SIG-M5 treated with dmso at 0.1 percent for 504 hours (cell line): Measurements from ENCODE around the gene MADD.
A peak's percentile ranks its signal among the peaks of the same experiment; 100 is the strongest.
"Not testable (repeated sequence)": the region's sequence is repeated elsewhere in the genome, so short reads cannot be mapped to it uniquely, and the experiment has no call there.

Experiments
- DNase-seq: peaks from one replicate; lab custom pipeline; 2025; ENCODE audit not compliant: unreplicated experiment; lab: John Stamatoyannopoulos, UW

MADD gene

DNA sequence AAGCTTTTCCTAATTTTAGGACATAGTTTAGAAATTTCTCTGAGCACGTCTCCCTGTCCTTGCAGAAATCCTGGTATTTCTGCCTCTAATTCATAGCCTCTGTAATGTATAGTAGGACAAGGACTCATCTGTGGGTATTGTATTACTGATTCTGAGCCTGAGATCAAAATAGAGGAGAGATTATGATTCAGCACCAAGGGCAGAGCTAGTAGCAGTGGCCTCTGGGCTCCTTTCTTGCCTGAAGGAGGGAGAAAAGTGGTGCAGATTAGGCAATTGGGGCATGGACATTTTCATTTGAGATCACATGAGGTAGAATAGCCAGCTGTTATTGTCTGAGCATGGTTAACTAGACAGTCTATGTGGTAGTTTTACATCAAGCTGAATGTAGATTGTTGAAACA is 2.8 kb downstream of the MADD start:
- DNase-seq: peak; percentile 28

GRCh38 chr11:47274495-47275235 is 4.7 kb downstream of the MADD start:
- DNase-seq: no peak

GRCh38 chr11:47276923-47277322 is 7.0 kb downstream of the MADD start:
- DNase-seq: no peak

DNA sequence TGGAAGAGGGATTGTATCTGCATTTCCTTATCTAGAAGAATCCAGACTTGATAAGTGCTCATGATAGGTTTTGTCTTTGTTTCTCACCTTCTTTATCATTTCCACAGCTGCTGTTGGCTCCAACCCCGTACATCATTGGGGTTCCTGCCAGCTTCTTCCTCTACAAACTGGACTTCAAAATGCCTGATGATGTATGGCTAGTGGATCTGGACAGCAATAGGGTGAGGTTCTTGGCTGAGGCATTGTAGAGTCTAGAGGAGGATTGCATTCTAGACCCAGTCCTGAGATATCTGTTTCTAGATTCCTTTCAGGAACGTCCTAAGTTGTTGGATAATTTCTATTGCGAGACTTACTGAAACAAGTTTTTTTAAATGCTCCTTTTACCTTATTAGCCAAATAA is 8.1 kb downstream of the MADD start:
- DNase-seq: no peak

- no peak for DNase-seq
Measured at GRCh38 chr11:47278769-47279168, 8.8 kb downstream of the MADD start.

DNA sequence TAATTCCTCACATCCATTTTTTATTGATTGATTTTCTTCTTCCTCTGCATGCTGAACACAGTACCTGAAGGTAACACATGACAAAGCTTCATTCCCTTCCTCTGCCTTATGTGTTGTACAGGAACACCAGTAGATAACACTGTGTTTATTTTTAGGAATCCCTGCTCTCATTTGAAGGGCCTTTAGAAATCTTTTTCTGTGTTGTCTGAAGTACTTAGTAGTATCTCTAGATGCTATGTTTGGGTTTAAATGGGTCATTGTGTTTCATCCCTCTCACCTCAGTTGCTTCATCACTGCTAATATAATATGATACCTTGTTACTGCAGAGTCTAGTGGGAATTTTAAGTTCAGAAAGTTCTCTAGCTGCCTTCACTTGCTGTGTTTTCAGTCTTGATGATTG is 10.2 kb downstream of the MADD start:
- no peak for DNase-seq

DNA sequence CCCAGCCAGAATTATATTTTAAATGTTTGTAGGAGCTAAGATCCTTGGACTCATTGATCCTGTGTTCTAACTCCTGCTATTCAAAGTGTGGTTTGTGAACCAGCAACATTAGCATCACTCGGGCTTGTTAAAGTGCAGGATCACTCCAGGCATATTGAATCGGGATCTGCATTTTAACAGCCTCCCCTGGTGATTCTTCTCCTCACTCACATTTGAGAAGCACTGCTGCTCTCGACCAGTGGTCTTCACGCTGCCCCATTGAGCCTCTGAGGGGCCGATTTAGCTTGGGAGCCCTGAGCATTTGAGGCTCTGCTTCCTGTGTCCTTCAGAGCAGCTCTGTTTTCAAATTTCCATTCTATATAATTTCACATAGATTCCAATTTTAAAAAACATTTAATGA is 10.9 kb downstream of the MADD start:
- no peak for DNase-seq

- no peak for DNase-seq
Measured at GRCh38 chr11:47282462-47282861, 12.5 kb downstream of the MADD start.

DNA sequence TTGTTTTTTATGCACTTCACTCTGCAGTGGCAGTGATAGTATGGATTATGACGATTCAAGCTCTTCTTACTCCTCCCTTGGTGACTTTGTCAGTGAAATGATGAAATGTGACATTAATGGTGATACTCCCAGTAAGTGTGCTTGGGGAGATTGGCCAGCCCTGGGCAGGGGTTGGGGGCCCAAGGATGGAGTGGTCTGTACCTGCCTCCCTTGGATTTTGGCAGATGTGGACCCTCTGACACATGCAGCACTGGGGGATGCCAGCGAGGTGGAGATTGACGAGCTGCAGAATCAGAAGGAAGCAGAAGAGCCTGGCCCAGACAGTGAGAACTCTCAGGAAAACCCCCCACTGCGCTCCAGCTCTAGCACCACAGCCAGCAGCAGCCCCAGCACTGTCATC is 14.2 kb downstream of the MADD start:
- DNase-seq: no peak

GRCh38 chr11:47285969-47286770 is 16.2 kb downstream of the MADD start:
- no peak for DNase-seq

- DNase-seq: no peak
Measured at GRCh38 chr11:47288066-47288465, 18.1 kb downstream of the MADD start.

- DNase-seq: no peak
Measured at GRCh38 chr11:47289856-47290255, 19.9 kb downstream of the MADD start.

- no peak for DNase-seq
Measured at GRCh38 chr11:47295385-47295784, 25.5 kb downstream of the MADD start.

DNA sequence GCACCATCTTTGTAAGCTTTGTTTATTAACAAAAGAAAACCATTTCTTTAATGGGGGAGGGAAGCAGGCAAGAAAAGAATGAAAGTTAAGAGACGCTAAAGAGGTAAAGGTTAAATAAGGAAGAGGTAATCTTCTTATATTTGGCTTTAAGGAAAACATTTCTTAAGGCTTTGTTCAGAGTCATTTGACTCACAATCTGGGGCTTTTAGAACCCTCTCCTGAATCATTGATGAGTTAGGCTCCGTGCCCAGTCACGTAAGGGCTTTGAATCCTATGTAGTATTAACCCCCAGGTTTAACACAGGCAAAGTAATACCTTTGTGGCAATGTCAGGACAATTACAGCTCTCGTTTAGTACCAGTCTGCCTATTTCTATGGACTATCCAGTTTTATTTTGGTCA is 26.1 kb downstream of the MADD start:
- DNase-seq: no peak

DNA sequence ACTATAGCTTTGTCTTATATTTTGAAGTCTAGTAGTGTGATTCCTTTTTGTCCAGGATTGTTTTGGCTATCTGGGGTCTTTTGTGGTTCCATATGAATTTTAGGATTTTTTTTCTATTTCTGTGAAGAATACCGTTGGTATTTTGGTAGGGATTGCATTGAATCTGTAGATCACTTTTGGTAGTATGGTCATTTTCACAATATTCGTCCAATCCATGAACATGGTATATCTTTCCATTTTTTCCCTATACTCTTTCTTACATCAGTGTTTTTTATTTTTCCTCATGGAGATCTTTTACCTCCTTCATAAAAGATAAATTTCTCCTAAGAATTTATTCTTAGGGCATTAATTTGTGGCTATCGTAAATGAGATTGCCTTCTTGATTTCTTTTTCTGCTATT is 29.1 kb downstream of the MADD start:
- no peak for DNase-seq

DNA sequence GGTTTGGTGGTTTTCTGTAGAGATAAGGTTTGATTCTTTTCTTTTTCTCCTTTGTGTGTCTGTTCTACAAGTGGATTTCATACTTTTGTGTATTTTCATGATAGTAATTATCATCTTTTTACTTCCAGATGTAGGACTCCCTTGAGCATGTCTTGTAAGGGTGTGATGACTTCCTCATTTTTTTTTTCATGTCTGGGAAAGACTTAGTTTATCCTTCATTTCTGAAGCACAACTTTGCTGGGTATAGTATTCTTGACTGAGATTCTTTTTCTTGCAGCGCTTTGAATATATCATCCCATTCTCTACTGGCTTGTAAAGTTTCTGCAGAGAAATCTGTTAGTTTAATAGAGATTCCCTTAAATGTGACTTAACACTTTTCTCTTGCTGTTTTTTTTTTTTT is 32.9 kb downstream of the MADD start:
- DNase-seq: no peak

GRCh38 chr11:47305734-47306483 is 36.0 kb downstream of the MADD start:
- no peak for DNase-seq

GRCh38 chr11:47306484-47306844 is 36.5 kb downstream of the MADD start:
- no peak for DNase-seq

DNA sequence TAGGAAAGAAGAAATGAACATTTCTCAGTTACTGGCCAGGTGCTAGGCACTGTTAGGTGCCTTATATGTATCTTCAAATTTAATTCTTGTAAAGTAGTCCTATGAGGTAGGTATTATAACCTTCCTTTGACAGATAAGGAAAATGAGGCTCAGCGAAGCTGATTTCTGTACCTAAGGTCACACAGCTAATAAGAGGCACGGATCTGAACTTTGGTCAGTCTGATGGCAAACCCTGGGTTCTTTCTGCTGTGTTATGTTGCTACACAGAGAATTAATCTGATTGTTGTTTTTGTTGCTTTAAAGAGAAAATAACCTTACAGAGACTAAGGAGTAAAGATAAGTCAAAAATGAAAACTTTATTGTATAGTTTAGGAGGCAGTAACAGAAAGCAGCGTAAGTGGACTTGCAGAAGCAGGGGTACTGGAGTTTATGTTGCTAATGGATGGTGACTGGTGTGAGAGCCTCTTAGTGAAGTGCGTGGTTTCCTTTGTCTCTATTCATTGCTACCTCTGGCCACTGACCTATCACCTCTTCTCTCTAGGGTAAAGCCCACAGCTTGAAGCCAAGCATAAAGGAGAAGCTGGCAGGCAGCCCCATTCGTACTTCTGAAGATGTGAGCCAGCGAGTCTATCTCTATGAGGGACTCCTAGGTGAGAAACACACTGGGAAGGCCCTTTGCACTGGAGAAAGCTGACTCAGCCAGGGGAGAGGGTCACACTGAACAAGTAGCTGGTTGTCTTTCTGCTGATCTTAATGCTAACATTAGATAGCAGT is 38.3 kb downstream of the MADD start:
- DNase-seq: no peak

DNA sequence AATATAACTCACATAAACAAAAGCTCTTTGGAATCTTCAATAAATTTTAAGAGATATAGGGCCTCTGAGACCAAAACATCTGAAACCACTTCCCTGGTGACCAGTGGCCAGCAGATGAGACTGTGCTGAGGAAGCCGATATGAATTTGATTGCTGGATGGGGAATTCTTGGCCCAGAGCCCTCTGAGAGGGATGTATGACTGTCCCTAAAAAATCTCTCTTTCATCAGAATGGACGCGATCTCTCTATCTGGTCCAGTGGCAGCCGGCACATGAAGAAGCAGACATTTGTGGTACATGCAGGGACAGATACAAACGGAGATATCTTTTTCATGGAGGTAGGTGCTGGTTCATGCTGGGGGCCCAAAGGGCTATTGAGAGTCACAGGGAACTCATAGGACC is 45.1 kb downstream of the MADD start:
- DNase-seq: no peak

- DNase-seq: not testable (repeated sequence)
Measured at GRCh38 chr11:47316501-47316900, 46.6 kb downstream of the MADD start.
